MM.1S (cell line): ENCODE data around the gene MAFB.

Experiments used
- DNase-seq: peaks from one replicate; pipeline ENCODE4 v3.0.0-alpha.2; 2015
- H2AFZ ChIP-seq: fragments of 300-600 bp; sonication (generic); 2 replicates; pipeline ENCODE4 v1.6.0; 2016; ENCODE audit warnings: antibody characterized with exemption, low read length
- H3F3A ChIP-seq: fragments of 300-600 bp; sonication (generic); 2 replicates; pipeline ENCODE4 v1.6.1; 2016; ENCODE audit warnings: mild to moderate bottlenecking, antibody characterized with exemption, low read length, moderate library complexity, mixed read lengths; ENCODE audit not compliant: insufficient read depth
- H3K27ac ChIP-seq: fragments of 300-600 bp; sonication (generic); 2 replicates; pipeline ENCODE4 v1.5.1; 2016; ENCODE audit warnings: mild to moderate bottlenecking, low read length
- H3K27me3 ChIP-seq: fragments of 300-600 bp; sonication (generic); replicated peaks from 2 replicates; pipeline ENCODE4 v1.6.0; 2016; ENCODE audit warnings: low read length; ENCODE audit not compliant: insufficient read depth
- H3K36me3 ChIP-seq: fragments of 300-600 bp; sonication (generic); replicated peaks from 2 replicates; pipeline ENCODE4 v1.6.1; 2016; ENCODE audit warnings: mild to moderate bottlenecking, low read length, mixed read lengths; ENCODE audit not compliant: insufficient read depth
- H3K4me1 ChIP-seq: fragments of 300-600 bp; sonication (generic); 2 replicates; pipeline ENCODE4 v1.6.1; 2016; ENCODE audit warnings: low read length, mixed read lengths
- H3K4me2 ChIP-seq: fragments of 300-600 bp; sonication (generic); 2 replicates; pipeline ENCODE4 v1.6.0; 2016; ENCODE audit warnings: low read depth, low read length
- H3K4me3 ChIP-seq: fragments of 300-600 bp; sonication (generic); 2 replicates; pipeline ENCODE4 v1.5.1; 2016; ENCODE audit warnings: low read length, mixed read lengths
- H3K79me2 ChIP-seq: fragments of 300-600 bp; sonication (generic); 2 replicates; pipeline ENCODE4 v1.6.1; 2016; ENCODE audit warnings: mixed run types, low read length, mixed read lengths
- H3K9ac ChIP-seq: fragments of 300-600 bp; sonication (generic); 2 replicates; pipeline ENCODE4 v1.6.1; 2016; ENCODE audit warnings: low read length, mixed read lengths
- H3K9me2 ChIP-seq: fragments of 300-600 bp; sonication (generic); replicated peaks from 2 replicates; pipeline ENCODE4 v1.6.1; 2016; ENCODE audit warnings: mild to moderate bottlenecking, low read length, mixed read lengths; ENCODE audit not compliant: insufficient read depth
- H3K9me3 ChIP-seq: fragments of 300-600 bp; sonication (generic); replicated peaks from 2 replicates; pipeline ENCODE4 v1.6.1; 2016; ENCODE audit warnings: mild to moderate bottlenecking, low read length, mixed read lengths; ENCODE audit not compliant: insufficient read depth
- H4K20me1 ChIP-seq: fragments of 300-600 bp; sonication (generic); 2 replicates; pipeline ENCODE4 v1.6.1; 2016; ENCODE audit warnings: mild to moderate bottlenecking, low read length, moderate library complexity, mixed read lengths; ENCODE audit not compliant: insufficient read depth
- CTCF ChIP-seq: fragments of 300-600 bp; sonication (generic); IDR thresholded peaks from 2 replicates; pipeline ENCODE4 v1.5.1; 2016; ENCODE audit warnings: antibody characterized with exemption, low read length, mixed read lengths
- EZH2 ChIP-seq: fragments of 300-600 bp; sonication (generic); optimal IDR thresholded peaks from 2 replicates; pipeline ENCODE3; 2017; ENCODE audit warnings: low read depth, mild to moderate bottlenecking, antibody characterized with exemption, low read length, mixed read lengths
- EZH2phosphoT487 ChIP-seq: fragments of 300-600 bp; sonication (generic); IDR thresholded peaks from 2 replicates; pipeline ENCODE4 v1.6.1; 2018; ENCODE audit warnings: antibody characterized with exemption, low read length

The MAFB gene

GRCh38 chr20:40686893-40687292 lies 2.1 kb downstream of the MAFB start:
- no peak overlapping the region for H3K9ac ChIP-seq
- no peaks in the 10 kb centered on the region for H3K36me3 ChIP-seq
- H2AFZ ChIP-seq, result no peak overlapping the region
- no peaks in the 10 kb centered on the region for H3K79me2 ChIP-seq
- TF ChIP-seq EZH2 (no peak), CTCF (no peak), EZH2phosphoT487 (no peak)
- H3K4me1 ChIP-seq, result peaks cover 5% of the 10 kb centered on the region; the same call in 1 of the 2 replicates
- peaks cover 6% of the 10 kb centered on the region; the same call in 1 of the 2 replicates for H3F3A ChIP-seq
- H3K4me2 ChIP-seq, result no peak overlapping the region; the same call in 1 of the 2 replicates
- H3K4me3 ChIP-seq, result no peak overlapping the region
- no peaks in the 10 kb centered on the region for H3K9me2 ChIP-seq
- H3K27me3 ChIP-seq, result peaks cover 56% of the 10 kb centered on the region
- DNase-seq, result no peak
- H3K27ac ChIP-seq, result no peak overlapping the region
- no peaks in the 10 kb centered on the region for H4K20me1 ChIP-seq
- no peaks in the 10 kb centered on the region for H3K9me3 ChIP-seq

GRCh38 chr20:40686434-40686882 lies 2.6 kb downstream of the MAFB start:
- no peak overlapping the region for H3K27ac ChIP-seq
- H3K27me3 ChIP-seq, result peaks cover 52% of the 10 kb centered on the region

GRCh38 chr20:40685349-40685748 lies 3.7 kb downstream of the MAFB start:
- no peak for DNase-seq
- no peak overlapping the region for H2AFZ ChIP-seq
- H3K27ac ChIP-seq, result no peak overlapping the region
- no peaks in the 10 kb centered on the region for H3K9me2 ChIP-seq
- H3K4me1 ChIP-seq, result peaks cover 2% of the 10 kb centered on the region; the same call in 1 of the 2 replicates
- H3K9ac ChIP-seq, result no peak overlapping the region
- no peaks in the 10 kb centered on the region for H4K20me1 ChIP-seq
- no peaks in the 10 kb centered on the region for H3K36me3 ChIP-seq
- no peak overlapping the region for H3K4me2 ChIP-seq
- H3K27me3 ChIP-seq, result peaks cover 41% of the 10 kb centered on the region
- no peak for TF ChIP-seq EZH2phosphoT487
- no peak for TF ChIP-seq CTCF
- TF ChIP-seq EZH2, result no peak
- no peaks in the 10 kb centered on the region for H3K9me3 ChIP-seq
- H3F3A ChIP-seq, result peaks cover 6% of the 10 kb centered on the region; the same call in 1 of the 2 replicates
- H3K4me3 ChIP-seq, result no peak overlapping the region
- no peaks in the 10 kb centered on the region for H3K79me2 ChIP-seq

More at GRCh38 chr20:40686434-40686882, 2.6 kb downstream of the MAFB start:
- no peaks in the 10 kb centered on the region for H3K9me2 ChIP-seq
- TF ChIP-seq CTCF, result no peak
- no peak for TF ChIP-seq EZH2
- TF ChIP-seq EZH2phosphoT487, result no peak
- H3K4me1 ChIP-seq, result peaks cover 5% of the 10 kb centered on the region; the same call in 1 of the 2 replicates
- no peak overlapping the region for H3K4me2 ChIP-seq
- H4K20me1 ChIP-seq, result no peaks in the 10 kb centered on the region
- no peak for DNase-seq
- H3F3A ChIP-seq, result peaks cover 6% of the 10 kb centered on the region; the same call in 1 of the 2 replicates
- H3K4me3 ChIP-seq, result no peak overlapping the region
- no peaks in the 10 kb centered on the region for H3K36me3 ChIP-seq
- no peaks in the 10 kb centered on the region for H3K79me2 ChIP-seq
- no peaks in the 10 kb centered on the region for H3K9me3 ChIP-seq
- H3K9ac ChIP-seq, result no peak overlapping the region
- no peak overlapping the region for H2AFZ ChIP-seq
